Karpas-422 (cell line): ENCODE measurements around the gene ITPK1. TPM values are rescaled to one million over a fixed set of nuclear protein-coding genes. Genes with fewer than 3 reads are reported as not detected.

Source experiments
- DNase-seq: peaks from one replicate; pipeline ENCODE4 v3.0.0-alpha.2; 2015
- H2AFZ ChIP-seq: fragments of 200-600 bp; sonication (generic); 2 replicates; pipeline ENCODE4 v1.6.1; 2014; ENCODE audit warnings: antibody characterized with exemption, low read length, mixed read lengths
- H3K27ac ChIP-seq: fragments of 200-600 bp; sonication (generic); 2 replicates; pipeline ENCODE4 v1.5.1; 2014; ENCODE audit warnings: mild to moderate bottlenecking, low read length, moderate library complexity
- H3K27me3 ChIP-seq: fragments of 200-600 bp; sonication (generic); 2 replicates; pipeline ENCODE4 v1.6.1; 2014; ENCODE audit warnings: low read length, mixed read lengths
- H3K36me3 ChIP-seq: fragments of 200-600 bp; sonication (generic); 2 replicates; pipeline ENCODE4 v1.6.1; 2014; ENCODE audit warnings: low read length, mixed read lengths; ENCODE audit not compliant: insufficient read depth
- H3K4me1 ChIP-seq: fragments of 200-600 bp; sonication (generic); 2 replicates; pipeline ENCODE4 v1.6.1; 2014; ENCODE audit warnings: mild to moderate bottlenecking, low read length, mixed read lengths
- H3K4me2 ChIP-seq: fragments of 200-600 bp; sonication (generic); 2 replicates; pipeline ENCODE4 v1.6.1; 2014; ENCODE audit warnings: low read length, low read depth, mild to moderate bottlenecking; ENCODE audit not compliant: poor library complexity, severe bottlenecking
- H3K4me3 ChIP-seq: fragments of 200-600 bp; sonication (generic); 2 replicates; pipeline ENCODE4 v1.5.1; 2014; ENCODE audit warnings: mild to moderate bottlenecking, antibody characterized with exemption, low read length, mixed read lengths
- H3K79me2 ChIP-seq: fragments of 200-600 bp; sonication (generic); 2 replicates; pipeline ENCODE4 v1.6.1; 2014; ENCODE audit warnings: mild to moderate bottlenecking, low read length, mixed read lengths
- H3K9ac ChIP-seq: fragments of 200-600 bp; sonication (generic); 2 replicates; pipeline ENCODE4 v1.6.0; 2014; ENCODE audit warnings: low read length
- H3K9me2 ChIP-seq: fragments of 200-600 bp; sonication (generic), shearing (Covaris generic); replicated peaks from 2 replicates; pipeline ENCODE4 v1.6.0; 2014; ENCODE audit warnings: mild to moderate bottlenecking, low read length, moderate library complexity; ENCODE audit not compliant: insufficient read depth
- H3K9me3 ChIP-seq: fragments of 300-700, 200-600 bp; sonication (generic); 2 replicates; pipeline ENCODE4 v1.6.1; 2014; ENCODE audit warnings: low read length, mixed read lengths
- H4K20me1 ChIP-seq: fragments of 200-600 bp; sonication (generic); 2 replicates; pipeline ENCODE4 v1.6.1; 2014; ENCODE audit warnings: mild to moderate bottlenecking, antibody characterized with exemption, low read length, low read depth; ENCODE audit not compliant: insufficient read depth
- total RNA-seq: library from RNA; depleted of rRNA; stranded (reverse); fragments of >200 nt; shearing (Covaris generic); gene quantifications from 2 replicates; pipeline ENCODE4 v1.2.3, GENCODE V29; 2014; ENCODE audit warnings: low replicate concordance

The ITPK1 gene
- total RNA-seq, 1 experiment from 2014 or later = 6.3 TPM

GRCh38 chr14:93030761-93031160, 85.0 kb downstream of the ITPK1 start:
- no peaks in the 10 kb centered on the region for H3K36me3 ChIP-seq
- no peak overlapping the region for H3K4me2 ChIP-seq
- H3K9ac ChIP-seq = no peak overlapping the region
- no peak for DNase-seq
- H3K4me3 ChIP-seq = no peak overlapping the region
- no peak overlapping the region for H3K27ac ChIP-seq
- H3K9me3 ChIP-seq = no peaks in the 10 kb centered on the region
- H3K9me2 ChIP-seq = no peaks in the 10 kb centered on the region
- no peaks in the 10 kb centered on the region for H3K27me3 ChIP-seq
- no peaks in the 10 kb centered on the region for H3K79me2 ChIP-seq
- H3K4me1 ChIP-seq = peaks cover 2% of the 10 kb centered on the region; the same call in 1 of the 2 replicates
- H2AFZ ChIP-seq = no peak overlapping the region
- H4K20me1 ChIP-seq = peaks cover 43% of the 10 kb centered on the region

- H3K4me1 ChIP-seq = peaks cover 2% of the 10 kb centered on the region; the same call in 1 of the 2 replicates
- no peaks in the 10 kb centered on the region for H3K27me3 ChIP-seq
- no peaks in the 10 kb centered on the region for H3K9me2 ChIP-seq
- no peaks in the 10 kb centered on the region for H3K79me2 ChIP-seq
- DNase-seq = no peak
- no peak overlapping the region for H3K4me3 ChIP-seq
- no peaks in the 10 kb centered on the region for H3K9me3 ChIP-seq
- H3K4me2 ChIP-seq = no peak overlapping the region
- H4K20me1 ChIP-seq = peaks cover 44% of the 10 kb centered on the region
- H3K27ac ChIP-seq = no peak overlapping the region
- H3K9ac ChIP-seq = no peak overlapping the region
- no peak overlapping the region for H2AFZ ChIP-seq
- no peaks in the 10 kb centered on the region for H3K36me3 ChIP-seq
Observed at GRCh38 chr14:93029911-93030508, 85.7 kb downstream of the ITPK1 start.

GRCh38 chr14:93029417-93029816, 86.3 kb downstream of the ITPK1 start:
- no peaks in the 10 kb centered on the region for H3K9me2 ChIP-seq
- H3K4me3 ChIP-seq = no peak overlapping the region
- peaks cover 2% of the 10 kb centered on the region; the same call in 1 of the 2 replicates for H3K4me1 ChIP-seq
- peaks cover 43% of the 10 kb centered on the region for H4K20me1 ChIP-seq
- no peaks in the 10 kb centered on the region for H3K9me3 ChIP-seq
- H3K27me3 ChIP-seq = no peaks in the 10 kb centered on the region
- no peak overlapping the region for H2AFZ ChIP-seq
- H3K27ac ChIP-seq = no peak overlapping the region
- no peak overlapping the region for H3K4me2 ChIP-seq
- H3K79me2 ChIP-seq = no peaks in the 10 kb centered on the region
- DNase-seq = no peak
- H3K36me3 ChIP-seq = no peaks in the 10 kb centered on the region
- H3K9ac ChIP-seq = no peak overlapping the region

DNA sequence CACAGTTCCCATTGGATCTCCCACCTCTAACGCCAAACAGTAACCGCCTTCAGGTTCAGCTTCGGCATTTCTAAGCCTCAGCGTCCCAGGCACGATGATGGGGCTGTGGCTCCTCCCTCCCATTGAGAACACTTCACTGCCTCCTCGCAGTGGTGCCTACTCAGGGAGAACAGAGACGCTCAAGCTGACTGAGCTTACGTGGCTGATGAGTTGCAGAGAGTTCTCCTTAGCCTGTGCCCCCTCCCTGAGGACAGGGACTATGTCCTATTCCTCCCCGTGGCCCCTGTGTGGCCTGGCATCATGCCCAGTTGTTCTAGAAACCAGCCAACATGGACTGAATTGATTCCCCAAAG, 87.0 kb downstream of the ITPK1 start:
- H3K27ac ChIP-seq = no peak overlapping the region
- H2AFZ ChIP-seq = no peak overlapping the region
- no peak overlapping the region for H3K4me3 ChIP-seq
- H3K9ac ChIP-seq = no peak overlapping the region
- no peaks in the 10 kb centered on the region for H3K9me2 ChIP-seq
- H3K27me3 ChIP-seq = no peaks in the 10 kb centered on the region
- H3K36me3 ChIP-seq = no peaks in the 10 kb centered on the region
- H3K9me3 ChIP-seq = no peaks in the 10 kb centered on the region
- H3K4me2 ChIP-seq = no peak overlapping the region
- DNase-seq = peak; percentile 51
- peaks cover 2% of the 10 kb centered on the region; the same call in 1 of the 2 replicates for H3K4me1 ChIP-seq
- H4K20me1 ChIP-seq = peaks cover 36% of the 10 kb centered on the region
- H3K79me2 ChIP-seq = no peaks in the 10 kb centered on the region

GRCh38 chr14:93027810-93028723, 87.7 kb downstream of the ITPK1 start:
- H3K9ac ChIP-seq = no peak overlapping the region
- no peak overlapping the region for H3K27ac ChIP-seq
- no peaks in the 10 kb centered on the region for H3K9me3 ChIP-seq
- H2AFZ ChIP-seq = no peak overlapping the region
- no peak for DNase-seq
- peaks cover 31% of the 10 kb centered on the region for H4K20me1 ChIP-seq
- no peaks in the 10 kb centered on the region for H3K36me3 ChIP-seq
- no peaks in the 10 kb centered on the region for H3K79me2 ChIP-seq
- H3K4me3 ChIP-seq = no peak overlapping the region
- no peaks in the 10 kb centered on the region for H3K9me2 ChIP-seq
- peaks cover 2% of the 10 kb centered on the region; the same call in 1 of the 2 replicates for H3K4me1 ChIP-seq
- no peak overlapping the region for H3K4me2 ChIP-seq
- no peaks in the 10 kb centered on the region for H3K27me3 ChIP-seq

- H3K9me2 ChIP-seq = no peaks in the 10 kb centered on the region
- peaks cover 2% of the 10 kb centered on the region; the same call in 1 of the 2 replicates for H3K4me1 ChIP-seq
- H3K9ac ChIP-seq = no peak overlapping the region
- no peak overlapping the region for H3K27ac ChIP-seq
- H4K20me1 ChIP-seq = peaks cover 26% of the 10 kb centered on the region
- H3K9me3 ChIP-seq = no peaks in the 10 kb centered on the region
- H3K79me2 ChIP-seq = no peaks in the 10 kb centered on the region
- no peak overlapping the region for H3K4me2 ChIP-seq
- H3K4me3 ChIP-seq = no peak overlapping the region
- DNase-seq = no peak
- H3K36me3 ChIP-seq = no peaks in the 10 kb centered on the region
- H3K27me3 ChIP-seq = no peaks in the 10 kb centered on the region
- no peak overlapping the region for H2AFZ ChIP-seq
Observed at GRCh38 chr14:93026339-93026738, 89.4 kb downstream of the ITPK1 start.

DNA sequence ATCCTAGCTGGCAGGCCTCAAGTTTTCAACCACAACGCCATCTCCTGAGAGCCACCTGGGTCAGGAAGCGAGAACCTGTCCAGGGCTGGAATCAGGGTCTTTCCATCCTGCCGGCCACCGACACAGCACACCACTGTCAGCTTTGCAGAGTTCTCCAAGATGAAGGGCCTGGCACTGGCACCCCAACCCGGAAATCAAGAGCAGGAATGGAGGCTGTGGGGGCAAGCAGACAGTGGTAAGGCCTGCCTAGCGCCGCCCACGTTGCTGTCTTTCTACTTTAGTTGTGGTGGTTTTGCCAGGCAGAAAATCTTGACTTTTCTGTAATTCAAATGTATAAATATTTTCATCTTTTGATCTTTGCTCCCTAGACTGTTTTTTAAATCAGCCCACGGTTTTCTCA, 90.7 kb downstream of the ITPK1 start:
- H4K20me1 ChIP-seq = peaks cover 28% of the 10 kb centered on the region
- no peak overlapping the region for H3K4me3 ChIP-seq
- H3K79me2 ChIP-seq = no peaks in the 10 kb centered on the region
- H3K9ac ChIP-seq = no peak overlapping the region
- no peak overlapping the region for H3K4me2 ChIP-seq
- H3K27me3 ChIP-seq = no peaks in the 10 kb centered on the region
- no peaks in the 10 kb centered on the region for H3K36me3 ChIP-seq
- peaks cover 2% of the 10 kb centered on the region; the same call in 1 of the 2 replicates for H3K4me1 ChIP-seq
- H2AFZ ChIP-seq = no peak overlapping the region
- H3K9me2 ChIP-seq = no peaks in the 10 kb centered on the region
- no peak overlapping the region for H3K27ac ChIP-seq
- no peaks in the 10 kb centered on the region for H3K9me3 ChIP-seq
- DNase-seq = no peak

DNA sequence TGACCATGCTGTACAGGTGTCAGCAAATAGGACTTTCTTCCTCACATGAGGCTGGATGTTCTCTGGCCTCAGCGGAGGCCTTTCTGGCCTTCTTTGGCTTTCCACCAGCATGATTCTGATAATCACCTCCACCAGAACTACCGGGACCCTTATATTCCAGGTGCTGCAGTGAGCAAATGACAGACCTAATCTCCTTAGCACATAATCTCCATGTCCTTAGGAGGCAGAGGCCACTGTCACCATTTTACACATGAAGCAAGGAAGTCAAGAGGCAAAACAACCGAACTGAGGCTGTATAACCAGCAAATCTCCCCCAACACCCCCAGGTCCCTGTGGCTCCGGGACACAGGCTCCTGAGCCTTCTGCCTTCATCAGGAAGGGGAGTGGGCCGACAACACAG, 91.2 kb downstream of the ITPK1 start:
- Histone ChIP-seq H3K4me3 (no peak overlapping the region), H3K4me1 (peaks cover 2% of the 10 kb centered on the region; the same call in 1 of the 2 replicates), H3K27ac (no peak overlapping the region), H3K79me2 (no peaks in the 10 kb centered on the region), H3K9ac (no peak overlapping the region), H4K20me1 (peaks cover 31% of the 10 kb centered on the region), H3K4me2 (no peak overlapping the region), H3K9me3 (no peaks in the 10 kb centered on the region), H3K27me3 (no peaks in the 10 kb centered on the region), H2AFZ (no peak overlapping the region), H3K36me3 (no peaks in the 10 kb centered on the region), H3K9me2 (no peaks in the 10 kb centered on the region)
- no peak for DNase-seq
